SK-N-SH (cell line): ENCODE results near the gene TUBB2B.

Experiments
- CTCF ChIP-seq: fragments of 200-600 bp; sonication (generic); IDR thresholded peaks from 2 replicates; pipeline ENCODE4 v1.6.1; 2017; ENCODE audit warnings: antibody characterized with exemption, mild to moderate bottlenecking, moderate library complexity
- EP300 ChIP-seq, 2 experiments: IDR thresholded peaks; 2 replicates each; pipeline versions ENCODE4 v1.4.0 to v1.6.1; 2012; ENCODE audit warnings: borderline replicate concordance in 1 of 2, low read depth in 1 of 2, low read length in 1 of 2
- EZH2phosphoT487 ChIP-seq: fragments of 200-600 bp; sonication (generic); IDR thresholded peaks from 2 replicates; pipeline ENCODE4 v1.6.1; 2017; ENCODE audit warnings: low read depth, mixed run types, mild to moderate bottlenecking, antibody characterized with exemption, moderate library complexity, borderline replicate concordance
- MEF2A ChIP-seq: IDR thresholded peaks from 2 replicates; pipeline ENCODE4 v1.4.0; 2012; ENCODE audit warnings: low read depth, borderline replicate concordance
- POLR2AphosphoS5 ChIP-seq: IDR thresholded peaks from 2 replicates; pipeline ENCODE4 v1.6.1; 2012; ENCODE audit warnings: low read depth, low read length
- TAF1 ChIP-seq: IDR thresholded peaks from 2 replicates; pipeline ENCODE4 v1.6.1; 2012; ENCODE audit warnings: low read depth, mild to moderate bottlenecking, low read length, moderate library complexity, borderline replicate concordance
- TF ChIP-seq, protein P1 (sequence below): fragments of 150-350 bp; IDR thresholded peaks from 2 replicates; pipeline ENCODE4 v1.6.1; 2017; ENCODE audit warnings: antibody characterized with exemption, low read length, low read depth, borderline replicate concordance
- TF ChIP-seq, protein P2 (sequence below): IDR thresholded peaks from 2 replicates; pipeline ENCODE4 v1.4.0; 2012; ENCODE audit warnings: low read depth, borderline replicate concordance

DNA sequence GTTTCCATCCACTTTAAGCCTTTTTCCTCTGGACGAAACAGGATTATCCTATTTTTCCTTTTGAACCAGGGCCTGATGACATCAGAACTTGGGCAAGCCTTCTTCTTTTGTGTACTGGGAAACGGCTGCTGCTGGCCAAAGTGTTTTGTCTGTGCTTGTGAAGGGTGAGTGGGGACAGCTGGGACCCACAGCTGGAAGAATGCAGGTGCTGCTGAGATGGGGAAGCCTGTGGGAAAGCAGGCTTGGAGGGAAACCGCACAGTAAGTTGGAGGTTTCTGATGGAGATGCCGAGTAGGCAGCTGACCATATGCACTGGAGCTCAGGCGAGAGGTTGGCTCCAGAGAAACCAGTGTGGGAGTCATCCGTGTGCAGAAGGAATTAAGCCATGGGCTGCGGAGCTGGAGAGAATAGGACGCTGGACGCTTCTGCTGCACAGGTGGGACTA lies 22.8 kb upstream of the TUBB2B start:
- TF ChIP-seq EP300 (IDR thresholded peaks at IDR 0.05; ENCODE audit: borderline replicate concordance in 1 of 2, low read depth in 1 of 2, low read length in 1 of 2) (no peak), EZH2phosphoT487 (no peak), CTCF (no peak), POLR2AphosphoS5 (no peak), TAF1 (no peak), MEF2A (no peak)
- TF ChIP-seq, protein P1, sequence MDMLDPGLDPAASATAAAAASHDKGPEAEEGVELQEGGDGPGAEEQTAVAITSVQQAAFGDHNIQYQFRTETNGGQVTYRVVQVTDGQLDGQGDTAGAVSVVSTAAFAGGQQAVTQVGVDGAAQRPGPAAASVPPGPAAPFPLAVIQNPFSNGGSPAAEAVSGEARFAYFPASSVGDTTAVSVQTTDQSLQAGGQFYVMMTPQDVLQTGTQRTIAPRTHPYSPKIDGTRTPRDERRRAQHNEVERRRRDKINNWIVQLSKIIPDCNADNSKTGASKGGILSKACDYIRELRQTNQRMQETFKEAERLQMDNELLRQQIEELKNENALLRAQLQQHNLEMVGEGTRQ = no peak
- TF ChIP-seq, protein P2, sequence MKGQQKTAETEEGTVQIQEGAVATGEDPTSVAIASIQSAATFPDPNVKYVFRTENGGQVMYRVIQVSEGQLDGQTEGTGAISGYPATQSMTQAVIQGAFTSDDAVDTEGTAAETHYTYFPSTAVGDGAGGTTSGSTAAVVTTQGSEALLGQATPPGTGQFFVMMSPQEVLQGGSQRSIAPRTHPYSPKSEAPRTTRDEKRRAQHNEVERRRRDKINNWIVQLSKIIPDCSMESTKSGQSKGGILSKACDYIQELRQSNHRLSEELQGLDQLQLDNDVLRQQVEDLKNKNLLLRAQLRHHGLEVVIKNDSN = no peak
